EL (cell line): ENCODE results near the gene GPR17.

Experiments used
- DNase-seq: peaks from one replicate; pipeline ENCODE4 v3.0.0-alpha.2; 2016

The GPR17 gene

GRCh38 chr2:127615511-127616166, 30.3 kb upstream of the GPR17 start:
- DNase-seq, result peak; percentile 92

GRCh38 chr2:127618551-127619202, 27.3 kb upstream of the GPR17 start:
- DNase-seq, result peak; percentile 81

GRCh38 chr2:127619203-127619590, 26.8 kb upstream of the GPR17 start:
- DNase-seq, result no peak

- DNase-seq, result no peak
Observed at GRCh38 chr2:127619877-127620705, 25.9 kb upstream of the GPR17 start.

GRCh38 chr2:127620866-127621265, 25.1 kb upstream of the GPR17 start:
- DNase-seq, result no peak

GRCh38 chr2:127621981-127622431, 23.9 kb upstream of the GPR17 start:
- DNase-seq, result no peak

- no peak for DNase-seq
Observed at GRCh38 chr2:127622561-127623387, 23.2 kb upstream of the GPR17 start.

GRCh38 chr2:127623388-127624319, 22.3 kb upstream of the GPR17 start:
- peak; percentile 73 for DNase-seq

GRCh38 chr2:127624320-127624755, 21.6 kb upstream of the GPR17 start:
- no peak for DNase-seq

GRCh38 chr2:127624756-127625571, 21.0 kb upstream of the GPR17 start:
- DNase-seq, result no peak

GRCh38 chr2:127625572-127625951, 20.4 kb upstream of the GPR17 start:
- DNase-seq, result no peak

- DNase-seq, result no peak
Observed at GRCh38 chr2:127626175-127626574, 19.8 kb upstream of the GPR17 start.

GRCh38 chr2:127626917-127627739, 18.8 kb upstream of the GPR17 start:
- no peak for DNase-seq

GRCh38 chr2:127627740-127628571, 18.0 kb upstream of the GPR17 start:
- DNase-seq, result no peak

GRCh38 chr2:127628767-127629614, 17.0 kb upstream of the GPR17 start:
- no peak for DNase-seq

- no peak for DNase-seq
Observed at GRCh38 chr2:127629637-127630036, 16.3 kb upstream of the GPR17 start.

GRCh38 chr2:127630096-127630863, 15.7 kb upstream of the GPR17 start:
- no peak for DNase-seq
